ENCODE data around the gene RNF151. TPM values are rescaled to one million over a fixed set of nuclear protein-coding genes. Genes with fewer than 3 reads are reported as not detected.

RNF151 gene
- polyA plus RNA-seq, 2 of the 4 experiments (the other 2 are of a cell fraction): not detected

DNA sequence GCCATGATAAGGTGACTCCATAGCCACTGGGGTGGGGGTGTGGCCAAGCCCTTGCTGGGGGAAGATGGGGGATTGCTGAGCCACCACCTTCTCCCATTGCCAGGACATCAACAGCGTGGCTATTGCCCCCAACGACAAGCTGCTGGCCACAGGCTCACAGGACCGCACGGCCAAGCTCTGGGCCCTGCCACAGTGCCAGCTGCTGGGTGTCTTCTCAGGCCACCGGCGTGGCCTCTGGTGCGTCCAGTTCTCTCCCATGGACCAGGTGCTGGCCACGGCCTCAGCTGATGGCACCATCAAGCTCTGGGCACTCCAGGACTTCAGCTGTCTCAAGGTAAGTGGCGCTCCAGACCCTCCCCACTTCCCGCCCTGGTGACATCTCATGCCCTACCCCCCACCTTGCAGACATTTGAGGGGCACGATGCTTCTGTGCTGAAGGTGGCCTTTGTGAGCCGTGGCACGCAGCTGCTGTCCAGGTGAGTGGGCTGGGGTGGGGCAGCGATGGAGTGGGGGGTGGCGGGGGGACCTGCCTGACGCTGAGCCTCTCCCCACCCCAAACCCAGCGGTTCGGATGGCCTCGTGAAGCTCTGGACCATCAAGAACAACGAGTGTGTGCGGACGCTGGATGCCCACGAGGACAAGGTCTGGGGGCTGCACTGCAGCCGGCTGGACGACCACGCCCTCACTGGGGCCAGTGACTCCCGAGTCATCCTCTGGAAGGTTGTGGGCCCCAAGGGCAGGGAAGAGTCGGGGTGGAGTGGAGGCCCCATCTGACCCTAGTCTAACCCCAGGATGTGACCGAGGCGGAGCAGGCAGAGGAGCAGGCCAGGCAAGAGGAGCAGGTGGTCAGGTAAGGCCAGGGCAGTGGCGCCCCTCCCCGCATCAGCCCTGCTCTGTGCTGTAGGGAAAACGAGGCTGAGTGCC is 10.6 kb downstream of the RNF151 start:
- 88% methylated on average over 29 of the region's 33 CpGs for whole genome bisulfite sequencing (ENCODE audit: missing lambda C conversion rate)
- Histone ChIP-seq H3K4me3 (no peak overlapping the region), H3K27ac (no peak overlapping the region), H3K4me2 (no peak overlapping the region), H3K9me3 (no peaks in the 10 kb centered on the region), H3K4me1 (peaks cover 20% of the 10 kb centered on the region)
- TF ChIP-seq RARB (CRISPR knock-in tag; IDR thresholded peaks at IDR 0.05): no peak
- no peak for TF ChIP-seq NPAS2 (CRISPR knock-in tag; IDR thresholded peaks at IDR 0.05; ENCODE audit: borderline replicate concordance)
- no peak for TF ChIP-seq ZFP36 (IDR thresholded peaks at IDR 0.05; ENCODE audit: borderline replicate concordance, partially characterized antibody)
- no peak for TF ChIP-seq RFX5 (IDR thresholded peaks at IDR 0.05)
- no peak for TF ChIP-seq NFE2L2 (conservative IDR thresholded peaks at IDR 0.05; ENCODE audit: low read length)
- TF ChIP-seq EHF (CRISPR knock-in tag; IDR thresholded peaks at IDR 0.05): no peak
- FAIRE-seq: no peak
- ChIA-PET POLR2A (interaction anchor here (5.1 kb wide), 1 partner anchor 12 kb away, joined by 17 read pairs; the partner anchor contains the start of gene RPS2), CTCF (interaction anchor here (0.9 to 1.3 kb wide), 6 partner anchors 11 to 163 kb away, joined by 3 to 6 read pairs (median 4); partner anchors contain the start of gene NDUFB10)
- ATAC-seq: no peak
- DNase-seq (ENCODE audit: low read depth in 1 of 2, low spot score in 1 of 2): no peak

DNA sequence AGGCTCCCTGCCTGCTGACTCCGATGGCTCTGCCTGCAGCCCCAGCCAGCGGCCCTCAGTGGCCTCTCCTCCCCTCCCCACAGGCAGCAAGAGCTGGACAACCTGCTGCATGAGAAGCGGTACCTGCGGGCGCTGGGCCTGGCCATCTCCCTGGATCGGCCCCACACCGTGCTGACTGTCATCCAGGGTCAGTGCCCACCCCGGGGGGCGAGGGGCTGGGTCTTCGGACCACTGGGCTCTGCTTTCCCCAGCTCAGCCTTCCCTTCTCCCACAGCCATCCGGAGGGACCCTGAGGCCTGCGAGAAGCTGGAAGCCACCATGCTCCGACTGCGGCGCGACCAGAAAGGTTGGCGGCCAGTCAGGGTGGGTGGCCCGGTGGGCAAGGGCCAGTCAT is 11.2 kb downstream of the RNF151 start:
- 98% methylated on average over 7 of the region's 18 CpGs for WGBS (ENCODE audit: missing lambda C conversion rate)
- POLR2A ChIA-PET: interaction anchor here (5.1 kb wide), 1 partner anchor 13 kb away, joined by 17 read pairs; the partner anchor contains the start of gene RPS2

DNA sequence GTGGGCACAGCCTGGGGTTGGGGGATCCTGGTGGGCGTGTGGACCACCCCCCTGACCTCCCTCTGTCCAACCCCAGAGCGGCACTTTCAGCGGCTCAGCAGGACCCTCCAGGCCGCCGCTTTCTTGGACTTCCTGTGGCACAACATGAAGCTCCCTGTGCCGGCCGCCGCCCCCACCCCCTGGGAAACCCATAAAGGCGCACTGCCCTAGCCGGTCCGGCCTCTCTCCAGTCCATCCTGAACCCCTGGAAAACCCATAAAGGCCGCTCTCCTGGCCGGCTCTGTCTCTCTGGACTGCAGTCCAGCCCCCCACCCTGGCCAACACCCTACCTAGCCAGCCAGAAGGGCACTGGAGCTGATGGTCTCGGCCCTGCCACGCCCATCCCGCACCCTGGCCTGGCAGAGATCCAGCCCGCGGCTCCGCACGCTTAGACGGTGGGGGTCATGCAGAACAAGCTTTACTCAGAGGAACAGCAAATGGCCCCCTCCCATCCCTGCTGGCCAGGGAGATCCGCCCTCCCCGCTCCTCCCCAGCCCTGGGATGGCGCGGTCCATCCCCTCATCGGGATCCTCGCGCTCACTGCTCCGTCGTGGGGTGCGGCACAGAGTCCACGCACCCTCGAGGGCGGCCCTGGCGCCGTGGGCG is 11.9 kb downstream of the RNF151 start:
- peaks cover 19% of the 10 kb centered on the region for H3K4me1 ChIP-seq
- no peak overlapping the region for H3K27ac ChIP-seq
- H3K9me3 ChIP-seq: no peaks in the 10 kb centered on the region
- FAIRE-seq (no peak), ATAC-seq (no peak), DNase-seq (ENCODE audit: low read depth in 1 of 2, low spot score in 1 of 2) (no peak)
- no peak overlapping the region for H3K4me2 ChIP-seq
- POLR2A ChIA-PET: no interaction called here
- WGBS (ENCODE audit: missing lambda C conversion rate): 94% methylated on average over 20 of the region's 37 CpGs
- CTCF ChIA-PET: interaction anchor here (0.5 to 19.7 kb wide), 4 partner anchors 13 to 68 kb away, joined by 3 to 196 read pairs (median 4); partner anchors contain the start of genes NDUFB10 and ZNF598
- H3K4me3 ChIP-seq: no peak overlapping the region
- no peak for TF ChIP-seq CHD4 (IDR thresholded peaks at IDR 0.05; ENCODE audit: borderline replicate concordance)
- no peak for TF ChIP-seq FOXS1 (CRISPR knock-in tag; IDR thresholded peaks at IDR 0.05)
- no peak for TF ChIP-seq JUNB (IDR thresholded peaks at IDR 0.05)
- no peak for TF ChIP-seq JUN (IDR thresholded peaks at IDR 0.05)
- no peak for TF ChIP-seq RNF2 (IDR thresholded peaks at IDR 0.05; ENCODE audit: borderline replicate concordance, low read depth)
- no peak for TF ChIP-seq RCOR1 (IDR thresholded peaks at IDR 0.05; ENCODE audit: low read depth, low read length)
- TF ChIP-seq ZSCAN20 (CRISPR knock-in tag; IDR thresholded peaks at IDR 0.05): no peak
- TF ChIP-seq, protein P1, sequence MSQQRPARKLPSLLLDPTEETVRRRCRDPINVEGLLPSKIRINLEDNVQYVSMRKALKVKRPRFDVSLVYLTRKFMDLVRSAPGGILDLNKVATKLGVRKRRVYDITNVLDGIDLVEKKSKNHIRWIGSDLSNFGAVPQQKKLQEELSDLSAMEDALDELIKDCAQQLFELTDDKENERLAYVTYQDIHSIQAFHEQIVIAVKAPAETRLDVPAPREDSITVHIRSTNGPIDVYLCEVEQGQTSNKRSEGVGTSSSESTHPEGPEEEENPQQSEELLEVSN (IDR thresholded peaks at IDR 0.05; ENCODE audit: borderline replicate concordance, low read depth): no peak
- TF ChIP-seq, protein P2, sequence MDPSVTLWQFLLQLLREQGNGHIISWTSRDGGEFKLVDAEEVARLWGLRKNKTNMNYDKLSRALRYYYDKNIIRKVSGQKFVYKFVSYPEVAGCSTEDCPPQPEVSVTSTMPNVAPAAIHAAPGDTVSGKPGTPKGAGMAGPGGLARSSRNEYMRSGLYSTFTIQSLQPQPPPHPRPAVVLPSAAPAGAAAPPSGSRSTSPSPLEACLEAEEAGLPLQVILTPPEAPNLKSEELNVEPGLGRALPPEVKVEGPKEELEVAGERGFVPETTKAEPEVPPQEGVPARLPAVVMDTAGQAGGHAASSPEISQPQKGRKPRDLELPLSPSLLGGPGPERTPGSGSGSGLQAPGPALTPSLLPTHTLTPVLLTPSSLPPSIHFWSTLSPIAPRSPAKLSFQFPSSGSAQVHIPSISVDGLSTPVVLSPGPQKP (IDR thresholded peaks at IDR 0.05; ENCODE audit: low read depth, low read length): no peak
- TF ChIP-seq, protein P3, sequence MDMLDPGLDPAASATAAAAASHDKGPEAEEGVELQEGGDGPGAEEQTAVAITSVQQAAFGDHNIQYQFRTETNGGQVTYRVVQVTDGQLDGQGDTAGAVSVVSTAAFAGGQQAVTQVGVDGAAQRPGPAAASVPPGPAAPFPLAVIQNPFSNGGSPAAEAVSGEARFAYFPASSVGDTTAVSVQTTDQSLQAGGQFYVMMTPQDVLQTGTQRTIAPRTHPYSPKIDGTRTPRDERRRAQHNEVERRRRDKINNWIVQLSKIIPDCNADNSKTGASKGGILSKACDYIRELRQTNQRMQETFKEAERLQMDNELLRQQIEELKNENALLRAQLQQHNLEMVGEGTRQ (IDR thresholded peaks at IDR 0.05): no peak
- TF ChIP-seq PHF8 (IDR thresholded peaks at IDR 0.05; ENCODE audit: borderline replicate concordance, low read depth): no peak
- TF ChIP-seq ZNF302 (CRISPR knock-in tag; IDR thresholded peaks at IDR 0.05): no peak
- TF ChIP-seq TFCP2L1 (CRISPR knock-in tag; IDR thresholded peaks at IDR 0.05): no peak
- TF ChIP-seq, protein P4, sequence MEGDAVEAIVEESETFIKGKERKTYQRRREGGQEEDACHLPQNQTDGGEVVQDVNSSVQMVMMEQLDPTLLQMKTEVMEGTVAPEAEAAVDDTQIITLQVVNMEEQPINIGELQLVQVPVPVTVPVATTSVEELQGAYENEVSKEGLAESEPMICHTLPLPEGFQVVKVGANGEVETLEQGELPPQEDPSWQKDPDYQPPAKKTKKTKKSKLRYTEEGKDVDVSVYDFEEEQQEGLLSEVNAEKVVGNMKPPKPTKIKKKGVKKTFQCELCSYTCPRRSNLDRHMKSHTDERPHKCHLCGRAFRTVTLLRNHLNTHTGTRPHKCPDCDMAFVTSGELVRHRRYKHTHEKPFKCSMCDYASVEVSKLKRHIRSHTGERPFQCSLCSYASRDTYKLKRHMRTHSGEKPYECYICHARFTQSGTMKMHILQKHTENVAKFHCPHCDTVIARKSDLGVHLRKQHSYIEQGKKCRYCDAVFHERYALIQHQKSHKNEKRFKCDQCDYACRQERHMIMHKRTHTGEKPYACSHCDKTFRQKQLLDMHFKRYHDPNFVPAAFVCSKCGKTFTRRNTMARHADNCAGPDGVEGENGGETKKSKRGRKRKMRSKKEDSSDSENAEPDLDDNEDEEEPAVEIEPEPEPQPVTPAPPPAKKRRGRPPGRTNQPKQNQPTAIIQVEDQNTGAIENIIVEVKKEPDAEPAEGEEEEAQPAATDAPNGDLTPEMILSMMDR (IDR thresholded peaks at IDR 0.05): no peak
- TF ChIP-seq, protein P5, sequence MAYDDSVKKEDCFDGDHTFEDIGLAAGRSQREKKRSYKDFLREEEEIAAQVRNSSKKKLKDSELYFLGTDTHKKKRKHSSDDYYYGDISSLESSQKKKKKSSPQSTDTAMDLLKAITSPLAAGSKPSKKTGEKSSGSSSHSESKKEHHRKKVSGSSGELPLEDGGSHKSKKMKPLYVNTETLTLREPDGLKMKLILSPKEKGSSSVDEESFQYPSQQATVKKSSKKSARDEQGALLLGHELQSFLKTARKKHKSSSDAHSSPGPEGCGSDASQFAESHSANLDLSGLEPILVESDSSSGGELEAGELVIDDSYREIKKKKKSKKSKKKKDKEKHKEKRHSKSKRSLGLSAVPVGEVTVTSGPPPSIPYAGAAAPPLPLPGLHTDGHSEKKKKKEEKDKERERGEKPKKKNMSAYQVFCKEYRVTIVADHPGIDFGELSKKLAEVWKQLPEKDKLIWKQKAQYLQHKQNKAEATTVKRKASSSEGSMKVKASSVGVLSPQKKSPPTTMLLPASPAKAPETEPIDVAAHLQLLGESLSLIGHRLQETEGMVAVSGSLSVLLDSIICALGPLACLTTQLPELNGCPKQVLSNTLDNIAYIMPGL (CRISPR knock-in tag; IDR thresholded peaks at IDR 0.05; ENCODE audit: borderline replicate concordance): no peak

More for the DNA sequence above, 11.2 kb downstream of the RNF151 start:
- Histone ChIP-seq H3K4me2 (no peak overlapping the region), H3K4me1 (peaks cover 23% of the 10 kb centered on the region), H3K9me3 (no peaks in the 10 kb centered on the region), H3K27ac (no peak overlapping the region), H3K4me3 (no peak overlapping the region)
- no peak for FAIRE-seq
- no peak for ATAC-seq
- CTCF ChIA-PET: interaction anchor here (1.3 kb wide), 2 partner anchors 12 to 19 kb away, joined by 3 to 5 read pairs; partner anchors contain the start of gene NDUFB10
- TF ChIP-seq NR3C1 (IDR thresholded peaks at IDR 0.05) (no peak), SMC3 (IDR thresholded peaks at IDR 0.05) (no peak), JUNB (IDR thresholded peaks at IDR 0.05) (no peak), EHF (CRISPR knock-in tag; IDR thresholded peaks at IDR 0.05) (no peak), PHF8 (IDR thresholded peaks at IDR 0.05; ENCODE audit: borderline replicate concordance, low read depth) (no peak), RCOR1 (IDR thresholded peaks at IDR 0.05; ENCODE audit: low read depth, low read length) (no peak), CBX2 (IDR thresholded peaks at IDR 0.05; ENCODE audit: borderline replicate concordance, low read depth) (no peak), NPAS2 (CRISPR knock-in tag; IDR thresholded peaks at IDR 0.05; ENCODE audit: borderline replicate concordance) (no peak), FOSB (CRISPR knock-in tag; IDR thresholded peaks at IDR 0.05) (no peak)
- no peak for DNase-seq (ENCODE audit: low read depth in 1 of 2, low spot score in 1 of 2)

Measured in A549 (cell line).